Measurements from ENCODE around the gene TMEM176B.

GRCh38 chr7:150806454-150806853 is 6.3 kb upstream of the TMEM176B start:
- TF ChIP-seq GATA3 (IDR thresholded peaks at IDR 0.05; ENCODE audit: low read depth, low read length) (no peak), GATA2 (IDR thresholded peaks at IDR 0.05; ENCODE audit: low read depth, low read length) (no peak)

Measured in SH-SY5Y (cell line).